Activated CD8-positive, alpha-beta memory T cell treated with anti-CD3 and anti-CD28 coated beads for 36 hours (primary cell): ENCODE results near the gene MAPK1. TPM values are rescaled to one million over a fixed set of nuclear protein-coding genes. Genes with fewer than 3 reads are reported as not detected.
"Not testable (repeated sequence)": the region's sequence is repeated elsewhere in the genome, so short reads cannot be mapped to it uniquely, and the experiment has no call there.

Experiments used
- CTCF ChIA-PET: fragments of 350-600 bp; sonication (Branson Sonifier 250); formaldehyde crosslinking; loops from one replicate; lab custom pipeline; 2021; ENCODE audit warnings: antibody characterized with exemption; lab: Charles Lee
- POLR2A ChIA-PET: fragments of 350-600 bp; sonication (Branson Sonifier 250); formaldehyde crosslinking; loops from one replicate; lab custom pipeline; 2021; ENCODE audit warnings: antibody characterized with exemption; lab: Charles Lee
- total RNA-seq, 2 experiments: library from RNA; stranded (reverse); gene quantifications; one replicate each; pipeline ENCODE4 v1.2.3, GENCODE V29; 2021

The MAPK1 gene
- total RNA-seq, 2 experiments from 2014 or later = 115 to 117 TPM

GRCh38 chr22:21887841-21888240 is 20.4 kb upstream of the MAPK1 start:
- ChIA-PET CTCF (no interaction called here), POLR2A (no interaction called here)

GRCh38 chr22:21883930-21884329 is 16.5 kb upstream of the MAPK1 start:
- CTCF ChIA-PET, POLR2A ChIA-PET: not testable (repeated sequence)

- POLR2A ChIA-PET, CTCF ChIA-PET: not testable (repeated sequence)
Measured at GRCh38 chr22:21882754-21883333, 15.4 kb upstream of the MAPK1 start.

- ChIA-PET CTCF (no interaction called here), POLR2A (no interaction called here)
Measured at GRCh38 chr22:21881841-21882753, 14.7 kb upstream of the MAPK1 start.

GRCh38 chr22:21876486-21877176 is 9.2 kb upstream of the MAPK1 start:
- CTCF ChIA-PET = interaction anchor here (0.5 to 1.2 kb wide), 4 partner anchors 9 to 150 kb away, joined by 3 to 8 read pairs (median 3); partner anchors contain the start of gene MAPK1
- POLR2A ChIA-PET = interaction anchor here (0.9 to 1.4 kb wide), 6 partner anchors 9 to 141 kb away, joined by 4 to 9 read pairs (median 6); partner anchors contain the start of genes MAPK1 and YPEL1

GRCh38 chr22:21874953-21875352 is 7.5 kb upstream of the MAPK1 start:
- CTCF ChIA-PET = interaction anchor here (0.7 kb wide), 1 partner anchor 21 kb away, joined by 3 read pairs; no protein-coding TSS in a partner anchor
- POLR2A ChIA-PET = not testable (repeated sequence)

GRCh38 chr22:21873619-21874018 is 6.2 kb upstream of the MAPK1 start:
- ChIA-PET POLR2A (interaction anchor here (0.7 kb wide), 1 partner anchor 125 kb away, joined by 3 read pairs; no protein-coding TSS in a partner anchor), CTCF (no interaction called here)

- CTCF ChIA-PET, POLR2A ChIA-PET: not testable (repeated sequence)
Measured at GRCh38 chr22:21872741-21873140, 5.3 kb upstream of the MAPK1 start.

GRCh38 chr22:21868651-21869050 is 1.2 kb upstream of the MAPK1 start:
- ChIA-PET POLR2A (no interaction called here), CTCF (no interaction called here)

- ChIA-PET POLR2A (interaction anchor here (0.6 to 2.1 kb wide), 5 partner anchors 10 to 132 kb away, joined by 3 to 13 read pairs (median 9); no protein-coding TSS in a partner anchor), CTCF (interaction anchor here (1.9 kb wide), 1 partner anchor 10 kb away, joined by 8 read pairs; no protein-coding TSS in a partner anchor)
Measured at GRCh38 chr22:21866833-21867527, 465 bp downstream of the MAPK1 start.

- POLR2A ChIA-PET = interaction anchor here (0.6 to 2.1 kb wide), 2 partner anchors 9 to 12 kb away, joined by 9 to 12 read pairs; no protein-coding TSS in a partner anchor
- CTCF ChIA-PET = no interaction called here
Measured at GRCh38 chr22:21865041-21865440, 2.4 kb downstream of the MAPK1 start.

- ChIA-PET POLR2A (interaction anchor here (0.6 kb wide), 2 partner anchors 25 to 72 kb away, joined by 3 to 5 read pairs; no protein-coding TSS in a partner anchor), CTCF (no interaction called here)
Measured at GRCh38 chr22:21862386-21863245, 4.8 kb downstream of the MAPK1 start.

GRCh38 chr22:21861851-21862250 is 5.6 kb downstream of the MAPK1 start:
- POLR2A ChIA-PET = interaction anchor here (0.6 kb wide), 2 partner anchors 25 to 71 kb away, joined by 3 to 5 read pairs; no protein-coding TSS in a partner anchor
- CTCF ChIA-PET = no interaction called here

- ChIA-PET POLR2A (interaction anchor here (0.6 kb wide), 2 partner anchors 24 to 71 kb away, joined by 3 to 5 read pairs; no protein-coding TSS in a partner anchor), CTCF (no interaction called here)
Measured at GRCh38 chr22:21861264-21861848, 6.1 kb downstream of the MAPK1 start.

GRCh38 chr22:21860491-21861039 is 6.9 kb downstream of the MAPK1 start:
- CTCF ChIA-PET = interaction anchor here (1.0 kb wide), 1 partner anchor 18 kb away, joined by 3 read pairs; no protein-coding TSS in a partner anchor
- POLR2A ChIA-PET = no interaction called here

GRCh38 chr22:21858025-21858764 is 9.2 kb downstream of the MAPK1 start:
- CTCF ChIA-PET = interaction anchor here (0.6 to 0.8 kb wide), 2 partner anchors 80 to 95 kb away, joined by 3 read pairs; no protein-coding TSS in a partner anchor
- POLR2A ChIA-PET = no interaction called here
